HK-2 (cell line): ENCODE data around the gene PPP1R13L.
A peak's percentile ranks its signal among the peaks of the same experiment; 100 is the strongest.

Source experiments
- DNase-seq: peaks from one replicate; pipeline ENCODE4 v3.0.0-alpha.2; 2018; ENCODE audit not compliant: unreplicated experiment

Gene PPP1R13L, protein sequence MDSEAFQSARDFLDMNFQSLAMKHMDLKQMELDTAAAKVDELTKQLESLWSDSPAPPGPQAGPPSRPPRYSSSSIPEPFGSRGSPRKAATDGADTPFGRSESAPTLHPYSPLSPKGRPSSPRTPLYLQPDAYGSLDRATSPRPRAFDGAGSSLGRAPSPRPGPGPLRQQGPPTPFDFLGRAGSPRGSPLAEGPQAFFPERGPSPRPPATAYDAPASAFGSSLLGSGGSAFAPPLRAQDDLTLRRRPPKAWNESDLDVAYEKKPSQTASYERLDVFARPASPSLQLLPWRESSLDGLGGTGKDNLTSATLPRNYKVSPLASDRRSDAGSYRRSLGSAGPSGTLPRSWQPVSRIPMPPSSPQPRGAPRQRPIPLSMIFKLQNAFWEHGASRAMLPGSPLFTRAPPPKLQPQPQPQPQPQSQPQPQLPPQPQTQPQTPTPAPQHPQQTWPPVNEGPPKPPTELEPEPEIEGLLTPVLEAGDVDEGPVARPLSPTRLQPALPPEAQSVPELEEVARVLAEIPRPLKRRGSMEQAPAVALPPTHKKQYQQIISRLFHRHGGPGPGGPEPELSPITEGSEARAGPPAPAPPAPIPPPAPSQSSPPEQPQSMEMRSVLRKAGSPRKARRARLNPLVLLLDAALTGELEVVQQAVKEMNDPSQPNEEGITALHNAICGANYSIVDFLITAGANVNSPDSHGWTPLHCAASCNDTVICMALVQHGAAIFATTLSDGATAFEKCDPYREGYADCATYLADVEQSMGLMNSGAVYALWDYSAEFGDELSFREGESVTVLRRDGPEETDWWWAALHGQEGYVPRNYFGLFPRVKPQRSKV

DNA sequence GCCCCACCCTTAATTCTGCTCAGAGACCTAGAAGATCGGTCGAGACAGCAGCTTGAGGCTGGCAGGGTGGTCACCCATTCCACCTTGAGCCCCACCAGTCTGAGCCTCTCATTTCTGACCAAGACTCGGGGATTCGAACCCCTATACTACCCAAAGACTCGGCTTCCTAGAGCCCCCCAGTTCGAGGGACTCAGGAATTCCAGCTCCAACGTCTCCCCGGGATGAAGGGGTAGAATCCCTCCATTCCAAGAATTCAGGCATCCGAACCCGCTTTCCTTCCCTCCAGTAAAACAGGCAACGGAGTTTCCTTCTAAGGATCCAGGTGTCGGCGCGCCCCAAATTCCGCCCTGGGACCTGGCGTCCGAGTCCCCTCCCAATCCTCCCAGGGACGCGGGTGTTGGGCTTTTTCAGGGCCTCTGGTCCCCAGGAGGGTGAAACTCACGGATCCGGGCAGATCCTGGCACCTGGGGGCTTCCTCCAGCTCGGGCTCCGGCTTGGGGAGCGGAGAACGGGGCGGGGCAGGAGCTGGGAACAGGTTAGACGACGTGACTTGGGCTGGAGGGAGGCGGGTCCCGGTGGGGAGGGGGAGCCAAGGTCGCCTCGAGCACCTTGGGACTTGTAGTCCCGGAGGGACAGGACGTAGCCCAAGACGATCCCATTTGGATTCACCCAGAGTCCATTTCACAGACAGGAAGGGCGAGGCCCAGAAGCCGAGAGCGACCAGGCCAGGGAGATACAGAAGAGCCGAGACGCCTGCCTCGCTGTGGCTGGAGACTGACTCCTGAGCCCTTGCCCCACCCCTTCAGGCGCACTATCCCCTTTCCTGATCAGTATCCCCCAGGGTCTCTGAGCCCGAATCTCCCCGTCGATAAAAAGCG lies at the start of gene PPP1R13L:
PPP1R13L (minus strand) TSS at position 513 of the 878 bp plus-strand sequence. CDS start 6,751 bp downstream, outside the sequence.
- DNase-seq, result peak; percentile 93

DNA sequence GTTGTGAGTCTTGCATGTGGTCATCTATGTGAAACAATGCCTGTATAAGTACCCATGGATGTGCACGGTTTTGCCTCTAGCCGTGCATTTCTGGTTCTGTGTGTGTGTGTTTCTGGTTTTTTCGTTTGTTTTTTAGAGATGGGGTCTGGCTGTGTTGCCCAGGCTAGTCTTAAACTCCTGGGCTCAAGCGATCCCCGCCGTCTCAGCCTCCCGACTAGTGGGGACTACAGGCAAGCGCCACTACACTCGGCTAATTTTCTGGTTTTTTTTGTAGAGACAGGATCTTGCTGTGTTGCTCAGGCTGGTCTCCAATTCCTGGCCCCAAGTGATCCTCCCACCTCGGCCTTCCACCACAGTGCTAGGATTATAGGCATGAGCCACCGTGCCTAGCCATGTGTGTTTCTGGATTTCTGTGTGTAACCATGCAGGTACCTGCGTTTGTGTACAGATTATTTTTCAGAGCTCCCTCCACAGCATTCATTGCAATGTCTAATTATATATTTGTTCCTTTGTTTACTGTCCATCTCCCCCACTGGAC lies 47.0 kb upstream of the PPP1R13L start:
- DNase-seq, result no peak

DNA sequence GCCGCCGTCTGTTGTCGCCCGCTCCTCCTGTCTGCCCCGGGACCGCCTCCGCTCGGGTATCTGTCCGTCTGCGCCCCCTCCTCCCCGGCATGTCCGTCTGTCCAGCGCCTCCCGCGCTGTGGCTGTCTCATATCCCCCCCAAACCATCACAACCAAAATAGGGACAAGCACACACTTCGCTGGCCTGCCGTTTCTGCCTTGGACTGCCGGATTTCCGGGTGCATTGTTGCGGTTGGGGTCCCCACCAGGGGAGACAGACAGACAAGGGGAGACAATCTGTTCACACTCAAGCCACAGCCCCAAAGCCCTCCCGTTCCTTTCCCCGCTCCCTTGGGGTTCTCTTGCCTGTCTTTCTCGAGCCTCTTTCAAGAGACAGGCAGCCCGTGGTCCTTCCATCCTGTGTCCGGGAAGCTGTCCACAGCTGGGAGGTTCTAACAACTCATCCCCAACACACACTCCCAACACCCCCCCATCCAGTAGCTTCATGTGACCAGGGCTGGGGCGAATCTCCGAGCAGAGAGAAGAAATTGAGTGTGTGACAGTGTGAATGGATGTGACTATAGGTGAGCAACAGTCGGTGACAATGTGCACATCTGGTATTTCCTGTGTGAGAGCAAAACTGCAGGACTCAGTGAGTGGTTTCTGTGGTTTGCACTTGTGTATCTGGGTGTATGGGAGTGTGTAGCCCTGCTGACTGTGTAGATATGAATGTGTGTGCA lies 46.4 kb upstream of the PPP1R13L start:
- DNase-seq, result no peak

DNA sequence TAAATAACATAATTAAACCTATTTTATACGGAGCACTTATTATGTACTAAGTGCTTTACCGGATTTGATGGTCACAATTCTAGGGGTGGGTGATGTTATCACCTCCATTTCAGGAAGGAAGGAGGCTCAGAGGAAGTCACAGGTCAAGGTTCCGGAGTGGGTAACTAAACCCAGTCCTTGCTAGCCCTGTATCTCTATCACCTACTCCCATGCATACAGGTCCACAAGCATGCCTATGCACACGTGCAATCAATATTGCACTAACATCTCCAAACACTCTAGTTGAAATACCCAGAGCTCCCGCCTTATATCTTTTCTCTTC lies 45.1 kb upstream of the PPP1R13L start:
- DNase-seq, result no peak

DNA sequence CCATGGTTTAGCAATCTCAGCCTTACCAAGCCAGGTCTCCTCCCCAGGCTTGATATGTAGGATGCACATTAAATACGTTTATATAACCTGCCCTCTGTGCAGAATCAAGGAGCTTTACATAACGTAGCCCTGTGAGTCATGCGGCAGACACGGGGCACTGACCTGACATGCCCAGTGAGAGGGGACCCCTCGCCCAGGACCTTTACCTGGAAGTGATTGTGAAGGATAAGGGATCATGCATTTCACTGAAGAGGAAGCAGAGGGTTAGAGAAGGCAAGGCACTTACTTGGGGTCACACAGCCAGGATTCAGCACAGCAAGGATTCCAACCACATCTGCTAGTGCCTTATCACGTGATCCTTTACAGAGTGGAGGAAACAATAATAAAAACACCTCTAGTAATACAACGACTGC lies 44.0 kb upstream of the PPP1R13L start:
- no peak for DNase-seq

DNA sequence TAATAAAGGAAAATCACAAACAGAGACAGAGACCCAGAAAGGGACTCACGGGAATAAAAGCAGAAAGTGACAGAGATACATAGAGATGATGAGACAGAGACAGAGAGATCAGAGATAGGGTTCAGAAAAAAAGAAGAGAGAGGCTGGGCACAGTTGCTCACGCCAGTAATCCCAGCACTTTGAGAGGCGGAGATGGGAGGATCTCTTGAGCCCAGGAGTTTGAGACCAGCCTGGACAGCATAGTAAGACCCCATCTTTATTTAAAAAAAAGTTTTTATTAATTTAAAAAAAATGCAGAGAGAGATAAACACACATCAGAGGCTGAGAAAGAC lies 43.5 kb upstream of the PPP1R13L start:
- DNase-seq, result no peak

DNA sequence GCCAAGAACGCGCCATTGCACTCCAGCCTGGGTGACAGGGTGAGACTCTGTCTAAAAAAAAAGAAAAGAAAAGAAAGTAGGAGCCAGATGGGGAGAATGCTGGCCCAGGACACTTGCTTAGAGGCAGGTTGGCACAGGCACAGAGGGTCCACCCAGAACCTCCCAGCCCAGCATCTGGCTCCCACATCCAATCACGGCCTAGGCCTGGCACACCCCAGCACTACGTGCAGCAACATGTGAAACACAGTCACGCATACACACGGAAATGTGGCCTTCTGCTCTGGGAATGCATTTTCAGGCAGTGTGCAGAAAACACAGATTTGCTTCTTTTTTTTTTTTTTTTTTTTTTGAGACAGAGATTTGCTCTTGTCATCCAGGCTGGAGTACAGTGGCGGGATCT lies 42.1 kb upstream of the PPP1R13L start:
- DNase-seq, result no peak

DNA sequence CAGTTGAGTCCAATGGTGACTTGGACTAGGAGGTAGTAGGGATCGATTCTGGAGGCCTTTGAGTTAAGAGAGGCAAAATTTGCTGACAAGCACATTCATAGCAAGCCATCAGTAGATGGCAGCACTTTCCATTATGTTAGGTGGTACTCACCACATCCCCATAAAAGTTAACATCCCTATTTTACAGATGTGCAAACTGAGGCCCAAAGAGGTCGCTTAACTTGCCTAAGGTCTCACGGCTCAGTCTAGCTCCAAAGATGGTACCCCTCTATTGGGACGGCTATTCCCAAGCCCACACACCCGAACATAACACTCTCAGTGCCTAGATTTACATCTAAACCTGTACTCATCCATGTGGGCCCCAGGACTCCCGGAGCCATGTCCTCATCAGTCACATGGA lies 41.4 kb upstream of the PPP1R13L start:
- no peak for DNase-seq

DNA sequence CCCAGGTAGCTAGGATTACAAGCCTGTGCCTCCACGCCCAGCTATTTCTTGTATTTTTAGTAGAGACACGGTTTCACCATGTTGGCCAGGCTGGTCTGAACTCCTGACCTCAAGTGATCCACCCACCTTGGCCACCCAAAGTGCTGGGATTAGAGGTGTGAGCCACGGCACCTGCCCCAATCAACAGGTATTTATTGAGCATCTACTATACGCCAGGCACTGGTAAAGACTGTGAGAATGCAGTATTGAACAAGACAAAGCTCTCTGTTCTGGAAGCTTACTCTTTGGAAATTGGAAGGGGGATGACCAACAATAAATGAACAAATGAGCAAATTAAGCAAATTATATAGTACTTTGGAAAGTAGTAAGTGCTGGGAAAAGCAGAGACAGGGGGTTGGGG lies 40.3 kb upstream of the PPP1R13L start:
- DNase-seq, result no peak

DNA sequence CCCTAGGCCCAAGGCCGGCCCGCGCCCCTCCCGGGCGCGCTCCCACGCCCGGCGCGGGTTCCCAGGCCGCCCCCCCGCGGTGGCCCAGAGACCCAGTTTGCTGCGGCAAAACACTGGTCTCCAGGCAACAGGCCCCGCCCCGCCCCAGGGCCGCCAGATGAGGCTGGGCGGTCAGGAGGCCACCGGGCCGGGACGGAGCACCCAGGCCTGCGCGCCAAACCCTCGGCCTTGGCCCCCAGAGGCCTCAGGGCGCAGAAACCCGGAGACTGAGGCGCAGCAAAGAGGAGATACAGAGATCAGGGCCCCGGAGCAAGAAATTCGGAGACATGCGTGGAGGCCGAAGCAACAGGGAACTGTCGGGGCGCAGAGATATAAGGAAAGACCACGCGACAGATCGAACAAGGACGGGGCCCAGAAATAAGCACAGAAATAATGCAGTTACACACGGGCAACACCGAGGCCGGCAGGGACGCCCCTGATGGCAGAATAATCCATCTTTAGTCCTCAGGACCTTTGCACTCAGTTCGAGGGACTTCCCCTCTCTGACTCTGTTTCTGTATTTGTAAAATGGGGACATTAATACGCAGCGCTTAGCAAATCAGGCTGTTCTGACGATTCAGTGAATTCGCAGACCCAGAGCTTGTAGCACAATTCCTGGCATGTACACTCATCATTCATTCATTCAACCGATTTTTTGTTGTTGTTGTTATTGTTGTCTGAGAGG lies 39.6 kb upstream of the PPP1R13L start:
- DNase-seq, result peak; percentile 88

DNA sequence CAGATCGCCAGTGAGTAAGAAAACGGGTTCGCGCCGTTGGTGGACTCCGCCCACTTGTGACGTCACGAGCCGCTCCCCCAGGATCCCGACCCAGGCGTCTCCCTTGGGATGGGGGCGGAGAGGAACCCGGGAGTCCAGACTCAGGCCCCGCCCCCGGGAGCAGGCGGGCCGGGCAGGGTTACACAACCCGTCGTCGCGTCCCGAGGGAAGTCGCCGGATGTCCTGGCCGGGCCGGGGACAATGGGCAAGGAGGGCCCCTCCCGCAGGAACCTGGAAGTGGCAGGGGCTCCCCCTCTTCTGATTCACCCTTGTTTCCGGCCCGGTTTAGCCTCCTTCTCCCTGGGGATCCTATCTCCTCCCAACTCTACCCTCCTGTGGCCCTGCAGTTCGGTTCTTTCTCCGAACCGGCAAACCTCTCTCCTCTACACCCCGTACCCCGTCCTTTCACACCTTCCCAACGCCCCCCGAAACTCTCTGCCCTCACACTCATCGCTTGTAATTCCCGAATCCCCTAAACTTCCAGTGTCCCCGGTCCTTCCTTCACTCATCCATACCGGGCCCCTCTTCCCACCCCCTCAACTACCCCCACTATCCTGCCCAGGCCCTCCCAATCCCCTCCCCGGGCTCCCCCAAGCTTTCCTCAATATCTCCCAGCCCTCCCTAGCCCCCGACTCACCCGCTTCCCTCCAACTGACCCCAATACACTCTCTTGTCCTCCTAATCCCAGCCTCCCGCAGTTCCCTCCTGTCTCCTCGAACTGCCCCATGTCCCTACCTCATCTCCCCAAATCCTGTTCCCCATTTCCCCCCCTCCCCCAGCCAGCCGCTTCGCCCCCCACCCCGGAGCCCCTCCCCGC lies 38.8 kb upstream of the PPP1R13L start:
- peak; percentile 97 for DNase-seq

DNA sequence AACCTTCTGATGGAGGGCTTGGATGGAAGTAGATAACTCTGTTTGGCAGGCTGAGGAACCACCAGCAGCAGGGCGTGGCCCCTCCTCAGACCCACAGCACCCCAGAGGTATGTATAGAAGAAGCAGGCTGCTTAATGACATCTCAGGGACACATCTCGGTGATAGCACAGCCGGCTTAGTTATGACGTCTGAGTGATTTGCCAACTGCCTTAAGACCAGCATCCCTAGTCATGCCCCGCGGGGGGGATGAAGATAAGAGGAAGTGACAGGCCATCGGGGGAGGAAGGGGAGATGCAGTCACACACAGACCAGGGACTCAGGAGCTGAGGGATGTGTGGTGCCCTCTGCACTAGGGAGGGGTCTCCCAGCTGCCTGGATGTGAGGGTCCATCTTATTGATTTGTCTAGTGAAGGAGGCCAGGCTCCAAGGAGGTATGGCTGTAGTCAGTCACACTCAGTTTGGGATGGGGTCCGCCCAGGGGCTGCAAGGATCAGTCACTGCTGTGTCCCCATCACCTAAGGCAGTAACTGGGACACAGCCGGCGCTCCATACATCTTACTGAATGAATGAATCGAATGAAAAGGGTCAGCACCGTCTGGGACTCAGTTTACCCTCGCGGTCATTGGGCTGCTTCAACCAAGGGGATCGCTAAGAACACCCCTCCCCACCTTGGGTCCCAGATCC lies 38.1 kb upstream of the PPP1R13L start:
- DNase-seq, result no peak

DNA sequence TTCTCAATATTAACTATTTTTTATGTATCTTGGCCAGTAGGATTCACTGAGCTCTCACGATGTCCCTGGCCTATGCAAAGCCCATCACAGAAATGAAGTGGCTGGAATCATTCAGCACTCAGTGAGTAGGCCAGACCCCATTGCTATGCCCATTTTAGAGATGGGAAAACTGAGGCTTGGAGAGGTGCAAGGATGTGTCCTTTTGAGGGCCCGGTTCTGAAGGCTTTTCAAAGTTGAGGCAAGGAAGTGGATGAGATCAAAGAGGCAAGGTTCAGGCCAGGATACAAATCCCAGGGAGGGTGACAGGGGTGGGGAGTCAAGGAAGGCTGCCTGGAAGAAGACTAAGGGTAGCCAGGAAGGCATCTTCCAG lies 37.5 kb upstream of the PPP1R13L start:
- DNase-seq, result no peak

DNA sequence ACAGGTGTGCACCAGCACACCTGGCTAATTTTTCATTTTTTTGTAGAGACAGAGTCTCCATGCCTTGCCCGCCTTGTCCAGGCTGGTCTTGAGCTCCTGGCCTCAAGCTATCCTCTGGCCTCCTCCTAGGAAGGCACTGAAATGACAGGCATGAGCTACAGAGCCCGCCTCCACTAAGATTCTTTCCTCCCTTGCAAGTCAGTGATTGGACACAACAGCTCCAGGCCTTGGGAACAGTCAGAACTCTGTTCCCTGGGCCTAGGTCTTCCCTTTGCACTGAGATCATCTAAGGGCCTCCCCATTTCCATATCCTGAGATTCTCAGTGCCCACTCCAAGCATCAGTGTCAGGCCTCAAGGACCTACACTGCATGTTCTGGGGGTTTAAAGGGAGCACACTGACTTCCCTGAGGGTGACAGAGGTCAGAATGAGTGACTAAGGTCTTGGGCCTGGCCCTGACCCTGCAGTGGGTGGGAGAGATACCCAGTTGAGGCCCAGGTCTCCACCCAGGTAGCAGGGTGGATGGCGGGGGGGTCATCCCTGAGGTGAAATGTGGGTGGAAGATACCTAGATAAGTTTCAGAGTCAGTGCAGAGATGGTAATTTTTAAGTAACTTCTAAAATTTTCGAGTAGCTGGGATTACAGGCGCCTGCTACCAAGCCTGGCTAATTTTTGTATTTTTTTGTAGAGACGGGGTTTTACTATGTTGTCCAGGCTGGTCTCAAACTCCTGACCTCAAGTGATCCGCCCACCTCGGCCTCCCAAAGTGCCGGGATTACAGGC lies 36.2 kb upstream of the PPP1R13L start:
- no peak for DNase-seq

DNA sequence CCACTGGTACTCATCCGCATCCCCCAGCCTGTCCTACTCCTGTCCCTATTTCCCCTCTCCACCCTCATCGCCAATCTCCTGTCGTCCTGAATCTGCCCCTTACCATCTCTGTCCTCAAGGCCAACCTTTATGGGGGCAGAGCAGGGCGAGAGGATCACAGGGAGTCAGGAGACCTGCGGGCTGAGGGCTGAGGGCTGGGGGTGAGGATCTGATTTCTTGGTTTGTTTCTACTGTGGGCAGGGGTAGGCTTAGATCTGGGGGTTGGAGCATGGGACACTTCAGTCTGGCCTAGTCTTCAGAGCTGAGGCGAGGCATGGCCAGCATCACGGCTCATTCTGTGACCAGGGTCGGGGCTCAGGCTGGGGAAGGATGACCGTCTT lies 35.4 kb upstream of the PPP1R13L start:
- DNase-seq, result no peak

DNA sequence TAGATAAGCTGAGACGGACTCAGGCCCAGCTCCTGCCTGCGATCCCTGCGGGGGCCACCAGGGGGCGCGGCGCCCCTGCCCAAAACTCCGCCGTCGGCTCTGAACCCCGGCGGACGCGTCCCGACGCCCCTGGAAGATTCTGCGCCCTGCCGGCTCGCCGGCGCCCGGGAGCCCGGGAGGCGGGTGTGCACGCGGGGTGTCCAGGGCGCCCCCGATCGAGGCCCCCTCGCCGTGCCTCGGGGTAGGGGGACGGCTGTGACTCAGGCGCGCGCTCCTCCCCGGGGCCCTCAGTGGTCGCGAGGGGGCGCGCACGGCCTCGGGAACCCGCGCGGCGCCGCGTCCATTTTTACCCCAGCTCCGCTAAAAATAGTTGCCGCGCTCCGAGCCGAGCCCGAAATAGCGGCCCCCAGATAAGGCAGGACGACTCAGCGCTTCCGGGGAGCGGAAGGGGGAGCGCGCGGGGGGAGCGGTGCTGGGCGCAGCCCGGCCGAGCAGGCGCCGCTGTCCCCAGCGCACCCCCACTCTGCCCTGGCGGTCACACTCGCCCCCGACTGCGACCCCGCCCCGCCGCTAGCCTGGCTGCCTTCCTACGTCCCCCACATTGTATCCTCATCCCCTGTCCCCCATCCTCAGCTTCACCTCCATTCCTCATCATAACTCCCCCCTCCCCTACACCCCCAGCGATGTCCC lies 34.8 kb upstream of the PPP1R13L start:
- DNase-seq, result peak; percentile 82

DNA sequence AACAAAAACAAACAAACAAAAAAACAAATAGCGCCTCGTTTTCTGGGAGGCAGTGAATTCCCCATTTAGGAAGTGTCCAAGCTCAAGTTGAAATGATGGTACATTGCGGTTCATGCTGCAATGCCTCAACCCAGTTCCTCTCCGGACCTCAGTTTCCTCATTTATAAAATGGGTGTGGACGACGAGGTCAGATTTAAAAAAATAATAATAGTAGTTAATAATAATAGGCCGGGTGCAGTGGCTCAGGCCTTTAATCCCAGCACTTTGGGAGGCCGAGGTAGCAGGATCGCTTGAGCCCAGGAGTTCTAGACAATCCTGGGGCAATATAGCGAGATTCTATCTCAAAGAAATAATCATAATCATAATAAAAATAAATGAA lies 34.3 kb upstream of the PPP1R13L start:
- no peak for DNase-seq

DNA sequence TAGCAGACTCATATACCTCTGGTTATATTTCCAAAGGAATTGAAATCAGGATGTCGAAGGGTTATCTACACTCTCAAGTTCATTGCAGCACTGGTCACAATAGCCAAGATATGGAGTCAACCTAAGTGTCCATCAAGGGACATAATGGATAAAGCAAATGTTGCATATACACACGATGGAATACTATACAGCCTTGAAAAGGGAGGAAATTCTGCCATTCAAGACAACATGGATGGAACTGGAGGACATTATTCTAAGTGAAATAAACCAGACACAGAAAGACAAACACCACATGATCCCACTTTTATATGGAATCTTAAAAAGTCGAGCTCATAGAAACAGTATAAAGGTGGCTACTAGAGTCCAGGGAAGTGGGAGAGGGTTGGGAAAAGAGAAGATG lies 32.5 kb upstream of the PPP1R13L start:
- DNase-seq, result no peak
